Stimulated activated CD4-positive, alpha-beta T cell treated with anti-CD3 and anti-CD28 coated beads, TNF-alpha, amount 100 ng/mL, for 1 hour (primary cell): ENCODE data around the gene TRAF3IP1.

Experiments
- DNase-seq, 3 donors: peaks; one replicate each; pipeline ENCODE4 v3.0.0-alpha.2; 2020; ENCODE audit warnings: low read depth in 3 of 3, low spot score in 1 of 3

The TRAF3IP1 gene

DNA sequence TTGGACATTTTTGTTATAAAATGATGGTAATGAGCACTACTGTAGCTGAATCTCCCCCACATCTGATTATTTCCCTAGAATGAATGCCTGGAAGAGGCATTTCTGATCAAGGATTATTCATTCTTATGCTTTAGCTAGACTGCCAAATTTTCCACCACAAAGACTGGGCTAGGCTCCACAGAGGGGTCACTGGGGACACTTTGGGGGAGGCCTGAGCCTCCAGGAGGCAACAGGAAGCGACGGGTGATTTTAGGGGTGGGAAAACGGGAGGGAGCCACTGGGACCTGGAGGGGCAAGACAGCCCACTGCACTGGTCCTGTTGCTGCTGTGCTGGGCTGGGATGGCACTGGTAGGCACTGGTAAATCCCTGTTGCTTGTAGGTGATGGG lies 104.0 kb downstream of the TRAF3IP1 start:
- DNase-seq, result no peak

- no peak for DNase-seq
Measured at GRCh38 chr2:238425505-238425978, 105.2 kb downstream of the TRAF3IP1 start.

- DNase-seq, result no peak
Measured at GRCh38 chr2:238425979-238426567, 105.8 kb downstream of the TRAF3IP1 start.

- DNase-seq, result peak; percentile 43 to 73 (median 53)
Measured at GRCh38 chr2:238426568-238427434, 106.5 kb downstream of the TRAF3IP1 start, which contains the start of gene ASB1. Gene ASB1, plus strand, starts transcription at chr2:238426927. Its CDS starts 144 bp downstream, at chr2:238427071.

DNA sequence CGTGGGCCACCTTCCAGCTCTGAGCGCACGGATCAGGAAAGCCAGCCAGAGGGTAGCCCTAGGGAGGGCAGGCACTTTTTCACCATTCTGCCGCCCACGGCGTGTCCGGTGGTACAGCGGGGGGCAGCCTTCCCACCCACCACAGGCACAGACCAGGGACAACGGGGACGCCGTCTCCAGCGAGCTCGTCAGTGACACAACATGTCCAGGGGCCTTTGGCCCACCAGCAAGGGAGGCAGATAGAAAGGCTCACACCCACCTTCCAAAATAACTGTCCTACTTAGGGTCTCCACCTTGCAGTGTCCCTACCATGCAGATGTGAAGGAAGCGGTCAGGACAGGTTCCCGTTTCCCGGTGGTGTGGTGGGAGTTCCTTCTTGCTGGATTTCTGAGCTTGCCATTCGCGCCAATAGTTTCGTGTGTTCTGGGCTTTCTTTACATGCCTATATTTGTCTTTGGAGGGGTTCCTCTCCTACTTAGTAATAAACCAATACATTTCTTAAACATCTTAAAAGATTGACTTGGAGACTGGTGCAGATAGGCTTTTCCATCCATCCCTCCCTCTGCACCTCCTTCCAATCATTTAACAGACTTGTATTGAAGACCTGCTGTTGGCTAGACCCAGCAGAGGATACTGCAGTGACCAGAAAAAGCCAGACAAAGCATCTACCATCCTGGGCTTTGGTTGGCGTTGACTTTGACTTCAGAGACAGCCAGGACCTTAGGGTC lies 107.3 kb downstream of the TRAF3IP1 start:
- DNase-seq, result no peak

- DNase-seq, result no peak
Measured at GRCh38 chr2:238428866-238429265, 108.5 kb downstream of the TRAF3IP1 start.

DNA sequence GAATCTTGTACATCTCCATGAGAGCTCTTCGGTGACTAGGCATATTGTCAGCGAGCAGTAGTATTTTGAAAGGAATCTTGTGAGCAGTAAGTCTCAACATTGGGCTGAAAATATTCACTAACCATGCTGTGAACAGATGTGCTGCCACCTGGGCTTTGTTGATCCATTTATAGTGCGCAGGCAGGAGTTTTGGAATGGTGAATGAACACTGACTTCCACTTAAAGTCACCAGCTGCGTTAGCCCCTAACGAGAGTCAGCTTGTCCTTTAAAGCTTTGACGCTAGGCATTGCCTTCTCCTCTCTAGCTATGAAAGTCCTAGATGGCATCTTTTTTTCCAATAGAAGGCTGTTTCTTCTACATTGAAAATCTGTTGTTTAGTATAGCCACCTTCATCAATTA lies 110.5 kb downstream of the TRAF3IP1 start:
- DNase-seq, result no peak

- DNase-seq, result no peak
Measured at GRCh38 chr2:238431456-238431855, 111.1 kb downstream of the TRAF3IP1 start.

DNA sequence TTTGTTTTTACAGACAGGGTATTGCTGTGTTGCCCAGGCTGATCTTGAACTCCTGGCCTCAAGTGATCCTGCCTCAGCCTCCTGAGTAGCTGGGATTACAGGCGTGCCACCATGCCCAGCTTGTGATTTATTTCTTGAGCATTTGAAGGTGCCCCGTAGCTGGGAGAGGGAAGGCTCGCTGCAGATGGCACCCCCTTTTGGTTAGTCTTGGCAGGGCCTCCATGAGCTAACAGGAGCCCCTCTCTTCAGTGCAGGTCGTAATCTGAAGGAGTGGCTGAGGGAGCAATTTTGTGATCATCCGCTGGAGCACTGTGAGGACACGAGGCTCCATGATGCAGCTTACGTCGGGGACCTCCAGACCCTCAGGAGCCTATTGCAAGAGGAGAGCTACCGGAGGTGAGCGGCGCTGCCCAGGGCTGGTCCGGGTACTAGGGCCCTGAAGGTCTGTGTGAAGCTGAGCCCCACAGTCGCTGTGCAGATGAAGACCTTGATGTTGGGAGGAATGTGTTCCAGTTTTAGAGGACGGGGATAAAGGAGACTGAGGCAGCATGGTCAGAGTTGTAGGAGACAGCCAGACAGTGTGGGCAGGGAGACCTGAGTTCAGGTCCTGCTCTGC lies 113.1 kb downstream of the TRAF3IP1 start:
- no peak for DNase-seq

GRCh38 chr2:238433941-238434845 lies 113.9 kb downstream of the TRAF3IP1 start:
- no peak for DNase-seq

- no peak for DNase-seq
Measured at GRCh38 chr2:238434846-238435751, 114.8 kb downstream of the TRAF3IP1 start.

- no peak for DNase-seq
Measured at GRCh38 chr2:238435752-238436096, 115.4 kb downstream of the TRAF3IP1 start.

DNA sequence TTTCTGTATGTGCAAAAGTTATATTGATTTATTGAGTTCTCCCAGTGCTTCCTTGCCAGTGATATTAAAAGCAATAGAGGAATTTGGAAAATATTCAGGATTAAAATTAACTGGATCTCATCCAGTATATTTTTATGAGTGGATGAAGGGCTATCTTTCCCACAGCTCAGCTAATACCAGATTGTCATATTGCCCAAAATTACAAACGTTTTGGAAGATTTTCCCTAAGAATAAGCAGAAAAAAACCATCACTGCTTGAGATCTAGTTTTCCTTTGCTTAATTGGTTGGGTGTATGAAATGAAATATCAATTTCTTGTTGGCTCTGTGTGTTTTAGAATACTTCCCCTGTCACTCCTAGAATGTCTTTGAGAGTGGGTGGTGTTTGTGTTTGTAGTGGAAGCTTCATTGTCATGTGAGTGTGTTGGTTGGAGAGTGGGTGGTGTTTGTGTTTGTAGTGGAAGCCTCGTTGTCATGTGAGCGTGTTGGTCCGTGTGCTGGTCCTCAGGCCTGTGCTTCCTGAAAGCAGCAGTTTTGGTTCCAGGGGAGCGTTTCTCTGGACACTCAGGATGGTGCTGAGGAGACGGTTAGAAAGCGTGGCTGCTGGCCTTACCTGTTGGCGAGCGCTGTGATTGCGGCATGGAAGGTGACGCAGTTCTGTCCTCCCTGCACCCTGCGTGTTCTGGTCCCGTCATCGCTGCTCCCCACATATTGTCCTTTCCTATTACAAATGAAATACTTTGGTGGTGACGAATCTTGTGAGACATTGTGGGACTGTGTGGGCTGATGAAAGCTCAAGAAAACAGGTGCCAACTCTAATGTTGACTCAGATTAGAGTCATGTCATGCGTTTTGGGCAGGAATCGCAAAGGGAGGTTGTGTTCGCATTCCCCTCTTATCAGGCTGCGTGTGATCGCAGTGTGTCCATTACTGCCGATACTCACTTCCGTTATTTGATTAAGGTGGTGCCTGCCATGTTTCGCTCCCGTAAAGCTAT lies 118.8 kb downstream of the TRAF3IP1 start:
- peak in 1 of 3 donors; percentile 22 for DNase-seq

DNA sequence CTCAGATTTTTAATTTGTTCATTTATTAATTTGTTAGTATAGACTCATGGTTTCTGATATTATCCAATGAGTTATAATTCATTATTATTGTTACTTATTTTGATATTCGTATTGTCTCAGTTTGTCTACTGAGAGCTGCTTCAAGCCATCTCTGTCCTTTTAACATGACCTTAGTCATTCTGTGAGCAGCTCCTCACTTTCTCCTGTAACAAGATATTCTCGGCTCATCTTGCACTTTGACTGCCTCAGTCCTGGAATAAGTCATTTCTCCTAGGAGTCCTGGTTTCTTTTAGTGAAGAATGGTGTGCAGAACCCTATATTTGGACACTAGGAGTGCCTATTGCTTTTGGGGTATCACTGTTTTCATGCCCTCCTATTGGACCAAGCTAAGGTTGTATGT lies 119.6 kb downstream of the TRAF3IP1 start:
- DNase-seq, result no peak

DNA sequence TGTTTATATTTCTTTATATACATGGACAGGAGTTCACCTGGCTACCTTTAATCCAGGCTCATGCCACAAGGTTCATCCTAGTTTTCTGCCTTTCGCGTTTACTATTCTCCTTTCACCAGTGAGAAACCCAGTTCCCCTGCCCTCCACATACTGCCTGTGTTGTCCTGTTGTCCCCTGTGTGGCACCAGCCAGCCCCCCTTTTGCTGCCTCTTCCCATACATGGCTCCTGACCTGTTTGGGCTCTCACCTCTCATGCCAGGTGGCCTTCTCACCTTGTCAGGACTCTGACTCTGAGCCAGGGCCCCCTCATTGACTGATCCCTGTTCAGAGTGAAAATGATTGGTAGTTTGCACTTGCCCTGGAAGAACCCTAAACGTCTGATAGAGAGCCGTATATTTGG lies 120.0 kb downstream of the TRAF3IP1 start:
- no peak for DNase-seq

GRCh38 chr2:238440767-238441166 lies 120.4 kb downstream of the TRAF3IP1 start:
- no peak for DNase-seq

GRCh38 chr2:238441262-238442114 lies 121.2 kb downstream of the TRAF3IP1 start:
- DNase-seq, result no peak
